HG03097 (cell line): ENCODE results near the gene TRIM14.

Experiments used
- ATAC-seq: cut with Tn5 transposase; IDR thresholded peaks from one replicate; pipeline ENCODE4 v1.9.1; 2021; ENCODE audit not compliant: unreplicated experiment, low FRiP score

Gene TRIM14

GRCh38 chr9:98118640-98119601, at the start of gene TRIM14:
TRIM14 (minus strand) TSS chr9:98119222; CDS start chr9:98119188, 34 bp downstream.
- peak; percentile 55 for ATAC-seq

GRCh38 chr9:98168153-98168780, 49.2 kb upstream of the TRIM14 start:
- ATAC-seq = no peak

GRCh38 chr9:98164912-98165311, 45.9 kb upstream of the TRIM14 start:
- no peak for ATAC-seq

GRCh38 chr9:98162613-98163012, 43.6 kb upstream of the TRIM14 start:
- no peak for ATAC-seq

GRCh38 chr9:98161851-98162250, 42.8 kb upstream of the TRIM14 start:
- no peak for ATAC-seq

GRCh38 chr9:98159790-98160189, 40.8 kb upstream of the TRIM14 start:
- no peak for ATAC-seq

- no peak for ATAC-seq
Observed at GRCh38 chr9:98159301-98159700, 40.3 kb upstream of the TRIM14 start.

GRCh38 chr9:98158071-98158831, 39.2 kb upstream of the TRIM14 start:
- ATAC-seq = no peak

- no peak for ATAC-seq
Observed at GRCh38 chr9:98157372-98157771, 38.4 kb upstream of the TRIM14 start.

- no peak for ATAC-seq
Observed at GRCh38 chr9:98154678-98155077, 35.7 kb upstream of the TRIM14 start.

GRCh38 chr9:98152526-98152925, 33.5 kb upstream of the TRIM14 start:
- ATAC-seq = no peak

GRCh38 chr9:98150721-98151120, 31.7 kb upstream of the TRIM14 start:
- ATAC-seq = no peak

- ATAC-seq = no peak
Observed at GRCh38 chr9:98150164-98150563, 31.1 kb upstream of the TRIM14 start.

- no peak for ATAC-seq
Observed at GRCh38 chr9:98149422-98149821, 30.4 kb upstream of the TRIM14 start.

GRCh38 chr9:98148486-98148885, 29.5 kb upstream of the TRIM14 start:
- no peak for ATAC-seq

- no peak for ATAC-seq
Observed at GRCh38 chr9:98147582-98147981, 28.6 kb upstream of the TRIM14 start.

- no peak for ATAC-seq
Observed at GRCh38 chr9:98146101-98146991, 27.3 kb upstream of the TRIM14 start.

GRCh38 chr9:98144631-98145030, 25.6 kb upstream of the TRIM14 start:
- no peak for ATAC-seq

GRCh38 chr9:98144076-98144475, 25.1 kb upstream of the TRIM14 start:
- no peak for ATAC-seq

- ATAC-seq = no peak
Observed at GRCh38 chr9:98142925-98143481, 24.0 kb upstream of the TRIM14 start.
